Endometrium (tissue), 2 donors: Measurements from ENCODE around the gene DOCK3.

Source experiments
- FAIRE-seq: peaks from 2 replicates; lab custom pipeline; 2012; peaks lifted over from hg19 to GRCh38; lab: Jason Lieb, UNC
- donor health status: control.
- donor health status: control.

The DOCK3 gene

DNA sequence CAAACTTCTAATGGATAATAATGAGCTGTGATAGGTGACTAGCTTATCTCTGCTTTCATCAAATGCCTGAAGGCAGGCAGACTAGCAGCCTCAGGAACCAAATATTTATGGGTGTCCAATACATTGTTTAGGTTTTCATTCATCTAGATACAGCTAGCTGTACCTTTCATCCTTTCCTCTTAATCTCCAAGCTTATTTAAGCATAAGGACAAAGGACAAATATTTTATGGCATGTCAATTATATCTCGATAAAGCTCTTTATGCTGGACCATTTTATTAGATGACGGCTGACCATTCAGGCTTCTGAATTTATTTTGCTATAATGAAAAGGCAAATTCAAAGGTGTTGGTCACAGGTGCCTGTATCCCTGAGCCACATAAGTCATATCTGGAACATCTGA is 733.3 kb downstream of the DOCK3 start:
- FAIRE-seq: no peak

DNA sequence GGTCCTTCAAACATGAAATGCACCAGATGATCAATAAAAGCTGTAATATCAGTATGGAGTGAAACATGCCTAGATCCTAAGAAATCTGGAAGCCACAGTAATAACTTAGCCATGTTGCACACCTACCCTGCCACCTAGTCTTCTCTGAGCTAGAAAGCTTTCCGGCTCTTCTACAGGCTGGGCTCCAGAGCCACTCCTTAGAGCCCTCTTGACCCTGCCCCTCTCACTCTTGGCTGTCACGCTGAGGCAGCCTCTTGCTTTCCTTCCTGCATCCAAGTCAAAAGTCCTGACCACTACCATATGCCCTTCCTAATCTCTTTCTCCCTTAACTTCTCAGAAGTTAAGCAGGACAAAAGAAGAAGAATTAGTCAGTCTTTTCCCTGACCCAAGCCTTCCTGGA is 734.1 kb downstream of the DOCK3 start:
- no peak for FAIRE-seq

DNA sequence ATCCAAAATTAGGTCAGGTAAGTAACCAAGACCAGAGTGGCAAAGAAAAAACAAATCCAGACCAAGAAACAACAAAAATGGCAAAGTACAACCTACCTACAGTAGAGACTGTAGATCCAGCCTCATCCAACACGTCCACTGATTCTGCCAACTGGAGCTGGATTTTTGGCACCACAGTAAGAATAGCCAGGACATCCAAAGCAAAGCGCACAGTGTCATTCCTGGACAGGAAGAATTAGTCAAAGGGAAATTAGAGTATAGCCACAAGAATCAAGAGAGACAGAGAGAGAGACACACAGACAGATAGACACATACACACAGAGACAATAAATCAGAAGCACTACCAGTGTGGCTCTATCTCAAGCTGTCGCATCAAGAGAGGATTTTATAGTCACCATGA is 747.5 kb downstream of the DOCK3 start:
- no peak for FAIRE-seq

- no peak for FAIRE-seq
These were observed 752.2 kb downstream of the DOCK3 start for GRCh38 chr3:51426921-51427320.

GRCh38 chr3:51429138-51429537 is 754.4 kb downstream of the DOCK3 start:
- no peak for FAIRE-seq
